GM12873 (cell line): ENCODE results near the gene KIFC3.

Experiments used
- TF ChIP-seq, protein P1 (sequence below): IDR thresholded peaks from 2 replicates; pipeline ENCODE4 v1.5.1; 2012; ENCODE audit warnings: low read depth, mild to moderate bottlenecking, moderate library complexity, low read length, control low read depth; ENCODE audit not compliant: insufficient read depth; ENCODE audit errors: missing control alignments

KIFC3 gene

DNA sequence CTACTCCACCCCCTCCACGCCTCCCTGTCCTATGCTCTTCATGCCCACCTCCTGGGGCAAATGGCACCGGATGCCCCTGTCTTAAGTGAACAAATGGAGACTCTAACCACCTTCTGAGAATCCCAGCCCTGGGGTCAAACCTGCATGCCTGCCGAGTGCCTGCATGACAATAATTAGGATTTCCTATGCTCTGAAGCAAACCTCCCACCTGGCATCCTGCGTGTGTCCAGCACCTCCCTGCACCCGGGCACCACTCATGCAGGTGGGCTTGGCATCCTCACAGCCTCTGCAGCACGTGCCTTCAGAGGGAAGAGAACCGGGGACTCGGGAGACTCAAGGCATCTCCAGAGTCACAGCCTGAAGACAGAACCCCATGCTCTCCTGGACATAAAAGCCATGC is 11.2 kb upstream of the KIFC3 start:
- TF ChIP-seq, protein P1, sequence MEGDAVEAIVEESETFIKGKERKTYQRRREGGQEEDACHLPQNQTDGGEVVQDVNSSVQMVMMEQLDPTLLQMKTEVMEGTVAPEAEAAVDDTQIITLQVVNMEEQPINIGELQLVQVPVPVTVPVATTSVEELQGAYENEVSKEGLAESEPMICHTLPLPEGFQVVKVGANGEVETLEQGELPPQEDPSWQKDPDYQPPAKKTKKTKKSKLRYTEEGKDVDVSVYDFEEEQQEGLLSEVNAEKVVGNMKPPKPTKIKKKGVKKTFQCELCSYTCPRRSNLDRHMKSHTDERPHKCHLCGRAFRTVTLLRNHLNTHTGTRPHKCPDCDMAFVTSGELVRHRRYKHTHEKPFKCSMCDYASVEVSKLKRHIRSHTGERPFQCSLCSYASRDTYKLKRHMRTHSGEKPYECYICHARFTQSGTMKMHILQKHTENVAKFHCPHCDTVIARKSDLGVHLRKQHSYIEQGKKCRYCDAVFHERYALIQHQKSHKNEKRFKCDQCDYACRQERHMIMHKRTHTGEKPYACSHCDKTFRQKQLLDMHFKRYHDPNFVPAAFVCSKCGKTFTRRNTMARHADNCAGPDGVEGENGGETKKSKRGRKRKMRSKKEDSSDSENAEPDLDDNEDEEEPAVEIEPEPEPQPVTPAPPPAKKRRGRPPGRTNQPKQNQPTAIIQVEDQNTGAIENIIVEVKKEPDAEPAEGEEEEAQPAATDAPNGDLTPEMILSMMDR: no peak

DNA sequence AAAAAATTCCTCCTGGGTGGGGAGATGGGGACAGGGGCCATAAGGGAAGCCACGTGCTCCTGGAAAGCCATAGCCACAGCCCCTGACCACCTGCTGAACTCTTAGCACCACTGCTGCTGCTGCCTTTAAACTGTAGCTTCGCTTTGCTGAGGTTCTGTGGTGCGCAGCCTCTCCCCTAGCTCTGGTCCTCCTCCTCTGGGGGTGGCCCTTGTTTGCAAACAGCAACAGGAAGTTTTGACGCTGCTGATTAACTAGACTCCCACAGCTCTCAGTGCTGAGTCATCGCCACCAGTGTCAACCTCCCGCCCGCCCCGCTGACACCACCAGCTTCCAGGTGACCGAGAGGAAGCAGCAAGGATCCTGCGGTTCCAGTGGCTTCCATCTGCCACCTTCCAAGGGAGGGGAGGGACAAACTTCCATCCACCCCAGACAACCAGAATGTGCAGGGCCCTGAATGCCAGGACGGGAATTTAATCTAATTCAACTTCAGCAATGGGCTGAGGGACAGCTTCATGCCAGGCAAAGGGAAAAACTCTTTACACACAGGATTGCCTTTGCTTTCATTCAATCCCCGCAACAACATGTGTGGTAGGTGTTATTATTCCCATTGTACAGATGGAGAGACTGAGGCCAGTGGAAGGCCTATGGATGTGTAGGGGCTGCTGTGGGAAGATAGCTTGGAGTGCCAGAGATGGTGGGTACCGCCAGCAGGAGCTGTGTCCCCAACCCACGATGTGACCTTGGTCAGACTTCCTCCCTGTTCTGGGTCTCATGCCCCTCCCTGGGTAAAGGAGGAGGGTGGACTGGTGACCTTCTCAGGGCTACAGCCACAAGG is 8.1 kb upstream of the KIFC3 start:
- TF ChIP-seq, protein P1: no peak

DNA sequence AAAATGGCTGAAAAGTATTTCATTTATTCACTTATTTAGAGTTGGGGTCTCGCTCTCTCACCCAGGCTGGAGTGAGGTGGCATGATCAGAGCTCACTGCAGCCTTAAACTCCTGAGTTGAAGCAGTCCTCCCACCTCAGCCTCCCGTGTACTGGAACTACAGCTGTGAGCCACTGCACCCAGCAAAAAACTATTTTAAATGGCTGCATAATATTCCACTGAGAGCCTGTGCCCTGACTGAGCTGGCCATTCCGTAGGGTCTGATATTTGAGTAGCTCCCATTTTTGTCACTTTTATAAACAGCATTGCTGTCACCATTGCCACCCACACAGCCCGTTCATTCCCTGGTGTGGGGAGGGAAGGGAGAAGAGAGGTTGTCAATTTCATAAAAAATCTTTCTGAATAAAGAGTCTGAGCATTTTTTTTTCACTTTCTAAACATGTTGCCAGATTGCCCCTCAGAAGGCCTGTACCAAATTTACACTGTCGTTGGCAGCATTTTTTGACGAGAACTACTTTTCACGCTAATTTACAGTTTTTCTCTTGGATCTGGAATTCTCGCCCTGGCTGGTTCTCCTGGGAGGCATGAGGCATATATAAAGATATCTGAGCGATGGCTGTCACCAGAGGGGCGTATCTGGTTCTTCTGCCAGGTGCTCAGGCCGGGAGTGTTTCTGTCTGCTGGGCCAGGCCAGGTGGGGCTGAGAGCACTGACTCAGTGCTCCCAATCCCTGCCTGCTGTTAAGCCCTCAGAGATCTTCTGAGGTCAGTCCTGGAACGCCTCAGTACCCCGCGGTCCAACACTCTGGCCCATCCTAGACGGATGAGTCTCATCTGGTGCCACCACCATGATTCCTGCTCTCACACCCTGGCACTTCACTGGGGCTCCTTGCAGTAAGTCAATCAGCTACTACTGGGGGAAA is 7.2 kb upstream of the KIFC3 start:
- TF ChIP-seq, protein P1: no peak

DNA sequence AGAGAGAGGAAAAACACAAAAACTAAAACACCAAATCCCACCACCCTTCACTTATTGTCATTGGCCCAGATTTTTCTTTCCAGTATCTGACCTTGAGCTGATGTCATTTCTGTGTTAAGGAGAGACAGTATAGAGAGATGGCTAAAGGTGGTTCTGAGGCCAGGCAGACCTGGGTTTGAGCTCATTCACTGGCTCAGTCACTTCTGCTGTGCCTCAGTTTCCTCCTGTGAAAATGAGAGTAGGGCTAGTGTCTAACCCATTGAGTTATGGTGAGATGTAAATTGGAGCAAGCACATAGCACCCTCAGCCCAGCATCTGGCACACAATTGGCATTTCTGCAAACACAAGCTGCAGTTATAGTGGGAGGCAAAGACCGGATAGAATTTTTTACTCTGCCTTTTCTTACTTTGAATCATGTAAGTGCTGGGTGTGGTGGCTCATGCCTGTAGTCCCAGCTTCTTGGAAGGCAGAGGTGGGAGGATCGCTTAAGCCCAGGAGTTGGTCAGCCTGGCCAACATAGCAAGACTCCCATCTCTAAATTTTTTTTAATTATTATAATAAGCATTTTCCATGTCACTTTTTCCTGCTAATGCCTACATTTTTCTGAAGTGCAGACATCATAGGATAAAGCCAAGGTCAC is 6.4 kb upstream of the KIFC3 start:
- TF ChIP-seq, protein P1: no peak

DNA sequence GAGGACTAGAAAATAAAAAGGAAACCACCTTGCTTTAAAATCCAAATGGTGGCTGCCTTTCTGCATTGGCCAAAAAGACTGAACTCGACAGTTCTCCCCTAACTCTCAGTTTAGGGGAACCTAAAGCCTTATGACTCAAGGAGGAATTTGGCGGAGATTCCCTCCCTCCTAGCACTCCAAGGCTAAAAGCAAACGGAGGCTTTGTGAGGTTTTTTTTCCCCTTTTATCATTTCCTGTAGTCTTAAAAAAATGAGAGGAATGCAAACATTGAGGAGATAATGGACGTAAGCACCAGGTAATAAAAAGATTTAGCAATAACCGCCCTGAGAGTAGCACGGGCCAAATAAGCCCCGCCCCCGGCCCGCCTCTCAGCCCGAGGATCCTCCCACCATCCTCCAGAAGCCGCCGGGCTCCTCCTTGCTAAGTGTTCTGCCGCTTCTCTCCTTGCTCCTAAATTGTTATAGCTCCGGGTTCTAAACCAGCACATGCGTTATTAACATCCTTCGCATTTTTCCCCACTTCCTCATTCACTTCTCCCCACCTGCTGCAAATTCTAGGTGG is 5.8 kb upstream of the KIFC3 start:
- TF ChIP-seq, protein P1: no peak

DNA sequence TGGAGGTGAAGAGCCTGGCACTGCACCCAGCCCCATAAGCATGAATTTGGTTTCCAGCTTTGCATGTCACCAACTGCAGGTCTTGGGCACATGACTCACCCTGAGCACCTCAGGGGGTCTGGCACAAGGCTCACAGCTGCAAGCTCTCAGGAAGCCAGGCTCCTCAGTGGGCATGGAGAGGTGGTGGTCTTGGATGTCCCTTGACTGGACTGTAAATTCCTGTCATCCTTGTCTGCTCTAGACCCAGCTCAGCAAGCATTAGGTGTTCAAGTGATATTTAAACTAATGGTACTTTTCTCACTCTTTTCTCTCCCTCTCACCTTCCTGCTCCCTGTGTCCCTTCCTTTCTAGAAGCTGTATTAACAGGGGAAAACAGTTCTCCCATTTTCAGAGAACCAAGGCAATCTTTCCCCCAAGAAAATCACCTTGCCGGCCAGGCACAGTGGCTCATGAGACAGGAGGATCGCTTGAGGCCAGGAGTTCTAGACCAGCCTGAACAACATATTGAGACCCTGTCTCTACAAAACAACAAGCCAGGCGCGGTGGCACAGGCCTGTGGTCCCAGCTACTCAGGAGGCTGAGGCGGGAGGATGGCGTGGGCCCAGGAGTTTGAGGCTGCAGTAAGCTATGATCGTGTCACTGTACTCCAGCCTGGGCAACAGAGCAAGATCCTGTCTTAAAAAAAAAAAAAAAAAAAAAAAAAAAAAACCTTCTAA is 5.1 kb upstream of the KIFC3 start:
- TF ChIP-seq, protein P1: no peak
